Fibroblast of gingiva (primary cell): ENCODE results near the gene SPX.

Experiments used
- DNase-seq: peaks from one replicate; pipeline ENCODE4 v3.0.0-alpha.2; 2011; ENCODE audit warnings: low read depth

SPX gene, protein sequence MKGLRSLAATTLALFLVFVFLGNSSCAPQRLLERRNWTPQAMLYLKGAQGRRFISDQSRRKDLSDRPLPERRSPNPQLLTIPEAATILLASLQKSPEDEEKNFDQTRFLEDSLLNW

DNA sequence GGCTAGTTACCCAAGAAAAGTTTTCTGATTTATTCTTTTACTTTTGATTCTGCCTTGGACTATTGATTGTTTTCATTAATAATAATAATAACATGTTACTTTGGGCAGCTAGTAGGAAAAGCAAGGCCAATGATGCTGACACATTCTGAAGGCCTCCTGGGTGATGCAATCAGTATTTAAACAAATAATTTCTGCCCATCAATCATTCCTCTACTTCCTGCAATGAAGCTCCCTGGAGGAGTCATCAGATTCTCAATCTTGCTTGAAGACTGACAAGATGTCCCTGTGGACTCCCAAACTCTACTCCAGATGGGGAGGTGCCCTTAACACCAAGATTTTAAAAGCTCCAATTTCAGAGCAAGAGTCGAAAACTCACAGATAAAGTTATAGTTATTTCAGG is at the start of gene SPX:
TSS of gene SPX (plus strand) at position 244 of the 400 bp plus-strand sequence. CDS start 177 bp downstream, outside the sequence.
- no peak for DNase-seq

DNA sequence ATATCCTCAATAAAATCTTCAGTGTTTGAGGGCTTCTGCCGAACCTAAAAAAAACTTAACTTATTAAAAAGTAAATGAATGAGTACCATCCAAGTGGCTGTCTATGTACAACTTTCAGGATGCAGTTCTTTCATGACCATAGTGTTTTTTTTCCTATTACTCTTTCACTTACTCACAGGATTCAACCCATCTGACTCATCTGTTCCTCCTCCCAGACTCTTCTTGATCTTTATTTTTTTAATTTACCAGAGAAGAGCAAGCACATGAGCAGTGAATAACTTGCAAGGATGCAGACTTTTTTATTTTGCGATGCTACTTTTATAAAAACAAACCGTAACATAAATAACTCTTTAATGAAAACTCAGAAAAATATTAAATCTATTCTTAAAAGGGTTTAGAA is 49.1 kb upstream of the SPX start:
- peak; percentile 47 for DNase-seq

DNA sequence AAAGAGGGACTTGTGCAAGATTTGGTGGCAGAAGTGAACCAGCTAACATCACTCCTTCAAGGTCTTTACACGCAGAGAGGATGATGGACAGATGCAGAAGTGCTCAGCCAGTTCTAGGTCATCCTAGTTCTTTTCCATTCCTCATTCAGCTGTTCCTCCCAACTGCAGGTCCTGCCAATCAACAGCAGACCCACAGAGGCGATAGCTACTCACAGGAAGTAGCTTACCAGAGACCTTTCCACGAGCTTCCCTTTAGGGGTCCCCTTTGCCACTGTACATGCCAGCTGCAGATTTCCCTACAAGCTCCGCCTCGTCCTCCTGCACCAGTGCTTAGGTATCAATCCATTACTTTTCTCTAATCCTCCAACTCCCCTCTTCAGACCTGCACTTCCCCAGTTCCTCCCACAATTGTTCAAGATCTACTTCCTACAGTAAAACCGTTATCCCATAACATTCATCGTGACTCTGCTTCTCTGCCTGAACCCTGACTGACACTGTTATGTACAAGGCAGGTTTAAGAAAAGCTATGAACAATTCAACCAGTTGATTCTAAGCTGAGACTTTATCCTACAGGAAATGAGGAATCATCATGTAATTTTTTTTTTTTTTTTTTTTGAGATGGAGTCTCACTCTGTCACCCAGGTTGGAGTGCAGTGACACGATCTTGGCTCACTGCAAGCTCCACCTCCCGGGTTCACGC is 47.2 kb upstream of the SPX start:
- DNase-seq, result no peak

DNA sequence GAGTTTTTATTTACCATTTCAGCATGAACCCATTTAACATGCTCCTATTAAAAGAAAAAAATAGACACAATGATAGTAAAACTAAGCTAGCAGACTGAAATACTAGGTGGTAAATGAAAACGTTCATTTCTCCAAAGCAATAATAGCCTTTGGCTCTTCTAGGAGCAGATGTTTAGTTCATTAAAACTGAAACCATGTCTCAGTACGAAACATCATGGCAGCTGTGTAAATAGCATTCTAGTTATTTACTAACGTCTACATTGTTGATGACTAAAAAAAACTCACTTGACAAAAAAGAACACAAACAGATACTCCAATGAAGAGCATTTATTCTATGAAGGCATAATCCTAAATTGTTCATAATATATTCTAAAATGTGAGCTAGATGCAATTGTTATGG is 42.6 kb upstream of the SPX start:
- no peak for DNase-seq

DNA sequence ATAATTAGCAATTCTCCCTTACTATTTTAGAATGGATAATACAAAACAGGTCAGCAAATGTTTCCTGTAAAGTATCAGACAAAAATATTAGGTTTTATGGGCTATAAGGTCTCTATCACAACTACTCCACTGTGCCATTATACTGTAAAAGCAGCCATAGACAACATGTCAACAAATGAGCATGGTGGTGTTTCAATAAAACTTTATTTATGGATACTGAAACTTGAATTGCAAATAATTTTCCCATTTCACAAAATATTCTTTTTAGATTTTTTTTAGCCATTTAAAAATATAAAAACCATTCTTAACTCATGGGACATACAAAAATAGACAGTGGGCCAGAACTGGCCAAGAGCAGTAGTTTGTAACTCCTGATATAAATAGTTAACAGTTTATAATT is 40.1 kb upstream of the SPX start:
- DNase-seq, result no peak

DNA sequence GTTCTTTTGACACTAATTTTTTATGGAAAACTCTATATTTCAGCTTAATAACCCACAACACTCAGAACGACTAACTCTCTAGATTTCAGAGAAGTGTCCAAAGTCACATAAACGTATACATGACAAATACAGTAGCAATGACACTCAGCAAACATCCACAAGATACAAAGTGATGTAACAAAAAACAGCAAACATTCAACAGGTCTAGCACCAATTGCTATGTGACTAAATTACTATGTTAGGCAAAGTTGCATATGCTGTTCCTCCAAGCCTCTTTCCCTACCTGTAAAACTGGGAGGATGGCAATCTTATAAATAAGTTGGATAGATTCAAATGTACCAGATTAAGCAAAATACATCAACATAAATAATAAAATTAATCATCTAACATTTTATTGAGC is 26.3 kb upstream of the SPX start:
- no peak for DNase-seq

DNA sequence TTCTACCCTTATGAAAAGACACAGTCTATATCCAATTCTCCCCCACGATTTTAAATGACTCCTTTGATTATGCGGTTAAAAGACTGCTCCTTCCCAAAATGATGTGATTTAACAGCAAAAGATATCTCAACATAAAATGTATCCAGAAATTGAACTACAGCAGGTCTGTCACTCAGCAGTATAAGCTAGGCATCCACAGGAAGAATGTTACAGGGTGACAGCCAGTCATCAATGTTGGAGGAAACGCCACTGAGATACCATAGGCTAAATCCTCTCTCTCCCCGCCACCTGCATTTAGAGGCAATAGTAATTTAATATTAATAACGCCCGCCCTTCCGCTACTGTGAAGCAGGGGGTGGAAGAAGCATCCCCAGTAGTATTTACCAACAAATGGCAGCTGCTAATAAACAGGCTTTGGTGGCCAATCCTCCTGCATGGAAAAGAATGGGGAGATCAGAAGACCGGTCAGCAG is 25.3 kb upstream of the SPX start:
- no peak for DNase-seq

DNA sequence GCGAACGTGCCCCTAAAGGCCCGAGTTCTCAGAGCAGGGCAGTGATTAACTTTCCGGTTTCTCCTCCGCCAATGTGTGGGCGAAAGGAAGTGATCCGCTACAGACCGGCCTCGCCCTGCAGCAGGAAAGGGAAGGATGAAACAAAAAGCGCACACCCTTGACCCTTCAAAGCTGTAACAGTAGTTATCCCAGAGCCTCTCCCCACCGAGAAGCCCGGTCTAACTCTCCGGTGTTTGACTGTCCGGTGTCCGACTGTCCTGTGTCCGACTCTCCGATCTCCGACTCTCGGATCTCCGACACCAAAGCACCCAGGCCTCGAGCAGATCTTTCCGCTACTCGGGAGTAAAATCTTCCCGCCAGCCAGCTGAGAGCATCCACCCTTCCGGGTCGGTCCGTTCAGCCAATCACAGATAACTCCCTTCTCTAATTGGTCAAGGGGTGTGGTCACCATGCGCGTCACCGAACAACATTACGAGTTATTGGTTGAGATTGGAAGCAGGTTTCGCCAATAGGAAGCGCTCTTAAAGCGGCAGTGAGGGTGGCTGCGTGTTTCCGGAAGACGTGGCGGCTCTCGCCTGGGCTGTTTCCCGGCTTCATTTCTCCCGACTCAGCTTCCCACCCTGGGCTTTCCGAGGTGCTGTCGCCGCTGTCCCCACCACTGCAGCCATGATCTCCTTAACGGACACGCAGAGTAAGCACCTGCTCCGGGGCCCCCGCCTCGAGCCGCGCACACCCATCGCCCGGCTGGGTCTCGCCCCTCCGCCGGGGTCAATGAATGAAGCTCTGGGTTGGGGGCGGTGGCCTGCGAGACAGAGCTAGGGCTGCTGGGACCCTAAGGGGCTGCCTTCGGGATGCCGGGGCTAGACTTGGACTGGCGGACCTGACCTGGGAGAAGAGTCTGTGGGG is 24.6 kb upstream of the SPX start, which contains the start of the genes GOLT1B and RECQL:
TSS of gene GOLT1B (plus strand) at position 532 of the 906 bp plus-strand sequence. CDS start at position 667, 135 bp downstream.
TSS of gene RECQL (minus strand) at position 378 of the 906 bp plus-strand sequence. CDS start 2,065 bp downstream, outside the sequence.
- DNase-seq, result peak; percentile 97

DNA sequence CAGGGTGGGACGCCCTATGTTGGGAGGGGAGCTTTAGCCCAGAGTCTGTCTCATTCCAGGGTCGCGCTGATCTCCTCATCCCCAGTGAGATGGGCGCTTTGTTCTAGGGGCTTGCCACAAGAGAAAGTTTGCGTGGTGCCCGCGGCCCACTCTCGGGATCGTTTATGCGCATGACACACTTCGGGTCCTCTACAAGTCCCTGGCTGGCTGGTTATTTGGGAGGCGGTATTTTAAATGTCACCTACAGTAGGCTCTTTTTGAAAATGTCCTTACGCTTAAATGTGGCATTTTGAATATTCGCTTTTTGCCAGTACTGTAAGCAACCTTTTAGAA is 24.0 kb upstream of the SPX start:
- DNase-seq, result peak; percentile 17

DNA sequence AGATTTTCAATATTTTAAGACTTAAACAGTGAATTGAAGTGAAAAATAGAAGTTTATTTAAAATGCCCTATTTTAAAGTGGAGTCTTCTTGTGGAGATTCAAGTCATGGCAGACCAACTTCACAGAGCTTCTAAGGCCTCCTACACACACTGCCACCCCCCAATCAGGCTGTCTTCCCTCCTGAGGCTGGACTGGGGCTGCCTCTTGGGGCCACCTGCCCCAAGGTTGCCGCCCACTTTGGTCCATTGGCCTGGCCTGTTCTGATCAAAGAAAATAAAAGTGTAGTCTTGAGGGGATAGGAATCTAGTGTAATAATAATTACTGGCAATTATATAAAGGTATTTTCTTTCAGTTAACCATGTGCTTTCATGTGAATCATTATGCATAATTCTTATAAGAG is 23.2 kb upstream of the SPX start:
- no peak for DNase-seq

DNA sequence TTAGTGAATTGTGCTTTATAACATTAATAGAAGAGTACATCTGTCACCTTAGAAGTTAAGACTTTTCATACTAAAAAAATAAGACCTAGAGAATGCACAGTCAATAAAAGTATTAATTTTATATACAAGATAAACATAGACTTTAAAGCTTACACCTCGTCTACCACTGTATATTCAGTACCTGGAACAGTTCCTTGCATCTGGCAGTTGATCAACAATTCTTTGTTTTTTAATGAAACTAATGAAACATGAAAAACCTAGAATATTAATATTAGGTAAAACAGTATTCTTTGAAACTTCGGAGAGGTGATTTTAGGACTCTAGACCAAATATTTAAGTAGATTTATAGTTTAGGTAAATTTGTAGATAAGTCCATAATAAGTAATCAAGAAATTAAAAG is 20.2 kb upstream of the SPX start:
- no peak for DNase-seq

DNA sequence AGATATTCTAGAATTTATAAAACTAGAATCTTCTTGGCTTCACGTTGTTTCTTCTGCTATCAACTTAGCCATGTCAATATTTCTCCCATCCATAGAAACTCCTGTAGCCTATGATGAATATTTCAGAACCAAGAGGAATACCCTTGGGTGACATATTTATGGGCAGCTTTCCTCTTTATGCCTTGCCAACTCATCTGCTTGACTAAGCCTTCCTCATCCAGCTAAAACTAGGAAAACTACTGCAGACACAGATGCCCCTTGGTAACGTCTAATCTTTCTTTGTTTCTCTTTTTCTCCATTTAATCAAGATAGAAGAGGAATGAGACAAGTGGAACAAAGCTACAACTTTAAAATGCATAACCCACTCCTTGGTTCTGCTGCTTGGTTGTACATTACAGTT is 18.2 kb upstream of the SPX start:
- no peak for DNase-seq

DNA sequence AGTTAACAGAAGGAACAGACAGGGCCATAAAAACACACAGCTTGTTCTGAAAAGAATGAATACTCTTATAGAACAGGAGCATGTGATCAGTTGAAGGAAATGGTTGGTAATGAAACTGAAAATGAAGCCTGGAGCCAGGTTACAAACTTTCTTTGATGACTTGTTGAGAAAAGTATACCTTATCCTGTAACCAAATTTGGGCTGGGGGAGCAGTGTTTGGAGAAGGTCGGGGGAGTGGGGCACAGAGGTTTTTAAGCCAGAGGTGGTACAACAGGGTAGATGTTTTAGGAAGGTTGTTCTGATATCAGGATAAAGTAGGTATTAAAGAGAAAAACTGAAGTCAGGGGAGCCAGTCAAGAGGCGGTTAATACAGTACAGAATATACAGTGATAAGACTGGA is 16.3 kb upstream of the SPX start:
- no peak for DNase-seq

DNA sequence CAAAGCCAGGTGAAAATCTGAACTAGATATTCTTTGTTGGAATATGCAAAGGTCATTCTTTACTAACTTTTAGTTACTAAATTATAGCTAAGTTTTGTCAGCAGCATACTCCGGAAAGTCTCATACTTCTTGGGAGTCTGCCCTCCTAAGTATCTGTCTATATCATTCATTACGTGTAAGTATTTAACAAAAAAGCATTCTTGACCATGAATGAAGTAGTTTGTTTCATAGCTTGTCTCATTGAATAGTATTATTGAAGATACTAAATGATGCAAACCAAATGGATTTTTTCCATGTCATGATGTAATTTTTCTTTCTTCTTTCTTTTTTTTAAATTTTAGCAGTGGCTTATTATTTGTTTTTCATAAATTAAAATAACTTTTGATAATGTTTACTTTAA is 9.8 kb upstream of the SPX start:
- DNase-seq, result no peak

DNA sequence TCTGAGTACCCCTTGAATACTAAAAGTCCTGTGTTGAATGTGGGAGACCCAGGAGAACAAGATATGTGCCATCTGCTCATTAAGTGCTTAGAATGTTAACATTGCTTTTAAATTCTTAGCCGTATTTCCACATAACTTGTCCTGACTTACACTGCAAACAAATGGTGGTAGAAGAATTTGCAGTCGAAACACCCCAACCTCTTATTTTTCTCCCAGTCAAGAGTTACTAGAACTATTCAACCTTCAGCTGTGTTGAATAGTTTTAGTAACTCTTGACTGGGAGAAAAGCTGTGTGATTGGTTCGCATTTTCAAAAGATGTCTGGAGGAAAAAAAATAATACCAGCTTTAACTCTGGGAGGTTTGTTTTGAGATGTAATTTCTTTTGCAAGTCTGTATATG is 7.6 kb upstream of the SPX start:
- DNase-seq, result no peak

DNA sequence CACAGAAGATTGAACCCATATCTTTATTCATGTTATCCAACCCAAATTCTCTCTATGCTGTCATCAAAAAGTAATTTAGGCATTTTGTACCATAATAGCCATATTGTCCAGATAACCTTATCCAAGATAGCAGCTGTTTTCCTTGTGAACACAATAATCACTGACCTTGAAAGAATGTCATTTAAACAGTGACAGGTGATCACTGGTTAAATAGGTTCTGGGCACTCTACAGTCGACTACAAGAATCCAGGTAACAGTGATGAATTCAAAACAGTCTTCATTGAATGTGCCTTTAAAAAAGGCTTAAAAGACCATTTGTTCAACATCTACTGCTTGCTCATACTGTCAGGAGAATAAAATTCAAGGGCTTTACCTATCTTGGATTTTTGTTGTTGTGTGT is 4.6 kb upstream of the SPX start:
- no peak for DNase-seq

DNA sequence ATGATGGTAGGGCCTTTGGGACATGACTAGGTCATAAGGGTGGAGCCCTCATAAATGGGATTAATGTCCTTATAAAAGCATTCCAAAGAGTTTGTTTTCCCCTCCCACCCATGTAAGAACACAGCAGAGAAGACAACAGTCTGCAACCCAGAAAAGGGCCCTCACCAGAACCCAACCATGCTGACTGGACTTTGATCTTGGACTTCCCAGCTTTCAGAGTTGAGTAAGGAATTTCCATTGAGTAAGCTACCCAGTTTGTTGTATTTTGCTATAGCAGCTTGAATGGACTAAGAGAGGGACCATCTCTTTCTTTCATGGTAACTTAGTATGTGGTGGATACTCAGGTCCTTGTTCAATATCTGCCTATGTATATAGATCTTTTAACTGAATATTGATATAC is 2.9 kb upstream of the SPX start:
- no peak for DNase-seq

DNA sequence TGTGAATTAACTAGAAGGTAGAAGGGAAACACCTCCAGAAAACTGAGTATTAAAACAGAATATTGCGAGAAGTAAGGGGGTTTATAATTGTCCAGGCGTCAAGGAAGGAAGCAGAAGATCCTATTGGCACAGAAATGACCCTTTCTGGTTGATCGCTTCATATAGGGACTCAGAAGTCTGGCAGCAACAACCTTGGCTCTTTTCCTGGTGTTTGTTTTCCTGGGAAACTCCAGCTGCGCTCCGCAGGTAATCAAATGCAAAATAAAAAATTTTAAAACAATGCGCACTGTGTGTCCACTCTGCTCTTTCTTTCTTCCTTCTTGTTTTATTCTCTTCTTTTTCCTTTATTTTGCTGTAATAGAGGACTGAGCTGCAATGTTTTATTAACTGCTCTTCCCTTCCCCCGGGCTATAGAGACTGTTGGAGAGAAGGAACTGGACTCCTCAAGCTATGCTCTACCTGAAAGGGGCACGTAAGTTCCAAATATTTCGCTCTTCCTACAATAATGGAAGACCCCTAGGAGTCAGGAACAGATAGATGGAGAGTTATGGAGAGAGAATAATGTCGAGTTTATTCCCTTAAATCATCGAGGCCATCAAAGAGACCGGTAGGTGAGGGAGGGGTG is 737 bp downstream of the SPX start:
- DNase-seq, result no peak

DNA sequence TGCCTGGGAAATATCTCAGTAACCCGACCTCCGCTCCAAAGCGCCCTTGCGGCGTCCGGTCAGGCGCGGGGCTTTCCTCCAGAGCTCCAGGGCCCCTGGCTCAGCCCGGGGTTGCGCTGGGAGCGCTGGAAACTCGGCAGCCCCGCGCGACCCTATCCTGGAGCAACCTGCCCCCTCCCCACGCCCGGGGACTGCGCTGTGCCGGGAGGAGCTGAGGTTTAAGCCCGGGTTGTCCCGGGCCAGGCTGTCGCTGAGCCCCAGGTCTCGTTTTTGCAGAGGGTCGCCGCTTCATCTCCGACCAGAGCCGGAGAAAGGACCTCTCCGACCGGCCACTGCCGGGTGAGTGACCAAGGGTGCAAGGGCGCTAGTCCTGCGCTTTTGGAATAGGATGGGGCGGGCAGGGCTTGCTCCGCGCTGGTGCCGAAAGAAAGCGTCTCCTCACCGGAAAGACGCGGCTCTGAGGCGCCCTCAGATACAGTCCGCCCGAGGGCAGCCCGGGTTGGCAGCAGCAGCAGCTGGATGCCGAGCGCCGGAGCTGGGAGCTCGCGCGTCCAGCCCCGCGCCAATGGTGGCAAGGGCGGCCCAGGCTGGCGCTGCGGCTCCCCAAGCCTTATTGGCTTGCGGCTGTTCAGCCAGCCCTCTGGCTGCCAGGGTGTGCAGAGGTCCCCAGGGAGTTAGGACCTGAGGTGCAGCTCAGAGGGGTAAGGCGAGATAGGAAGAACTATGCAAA is 1.5 kb downstream of the SPX start:
- peak; percentile 67 for DNase-seq

DNA sequence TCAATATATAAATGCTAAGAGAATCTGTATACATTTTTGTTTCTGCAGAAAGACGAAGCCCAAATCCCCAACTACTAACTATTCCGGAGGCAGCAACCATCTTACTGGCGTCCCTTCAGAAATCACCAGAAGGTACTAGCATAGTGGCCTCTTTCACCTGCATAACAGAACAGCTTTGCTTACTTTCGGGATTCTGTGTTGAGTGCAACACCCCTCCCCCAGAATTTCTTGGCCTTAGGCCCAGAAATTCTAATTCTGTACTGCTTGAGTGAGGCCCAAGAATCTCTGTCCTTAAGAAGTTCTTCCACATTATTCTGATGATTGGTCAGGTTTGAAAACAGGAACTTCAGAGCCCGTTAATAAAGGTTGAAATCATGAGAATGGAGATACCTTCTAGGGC is 2.9 kb downstream of the SPX start:
- no peak for DNase-seq

DNA sequence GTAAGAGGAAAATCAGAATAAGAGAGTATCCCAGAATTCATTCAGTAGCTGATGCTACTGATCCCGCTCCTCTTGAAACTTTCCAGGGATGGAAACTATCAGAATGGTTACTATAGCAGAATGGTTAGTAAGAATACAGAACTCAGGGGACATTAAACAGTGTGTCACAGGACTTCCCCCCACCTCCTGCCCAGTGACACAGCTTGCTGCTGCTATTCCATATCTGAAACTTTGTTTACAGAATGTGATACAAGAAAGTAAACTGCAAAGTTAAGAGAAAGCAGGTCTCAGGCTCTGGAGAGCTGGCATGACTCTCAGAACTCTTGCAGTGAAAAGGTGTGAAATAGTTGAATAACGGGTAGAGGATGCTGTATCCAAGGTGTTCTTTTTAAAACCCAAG is 3.4 kb downstream of the SPX start:
- DNase-seq, result no peak
